Upper lobe of right lung (tissue), 1 donor: ENCODE data around the gene TYW3. TPM values are rescaled to one million over a fixed set of nuclear protein-coding genes. Genes with fewer than 3 reads are reported as not detected.
"Not testable (repeated sequence)": the region's sequence is repeated elsewhere in the genome, so short reads cannot be mapped to it uniquely, and the experiment has no call there.

ENCODE experiments used
- ATAC-seq: fragments of 200-7000 bp; cut with Tn5 transposase; one replicate; pipeline ENCODE4 v1.9.1; 2020; ENCODE audit warnings: mild to moderate bottlenecking, moderate library complexity
- DNase-seq: peaks from one replicate; pipeline ENCODE4 v3.0.0-alpha.2; 2020
- H3K27ac ChIP-seq: fragments of 200-600 bp; one replicate; pipeline ENCODE4 v1.8.0; 2022
- H3K27me3 ChIP-seq: fragments of 200-600 bp; one replicate; pipeline ENCODE4 v1.8.0; 2022; ENCODE audit warnings: mild to moderate bottlenecking
- H3K36me3 ChIP-seq: fragments of 200-600 bp; one replicate; pipeline ENCODE4 v1.8.0; 2022
- H3K4me1 ChIP-seq: fragments of 200-600 bp; one replicate; pipeline ENCODE4 v1.8.0; 2022
- H3K4me3 ChIP-seq: fragments of 200-600 bp; one replicate; pipeline ENCODE4 v1.8.0; 2022; ENCODE audit warnings: mild to moderate bottlenecking
- H3K9me3 ChIP-seq: fragments of 200-600 bp; one replicate; pipeline ENCODE4 v1.8.0; 2022
- CTCF ChIP-seq: fragments of 200-600 bp; IDR thresholded peaks from one replicate; pipeline ENCODE4 v1.8.0; 2022; ENCODE audit warnings: antibody characterized with exemption
- intact Hi-C: fragments of 100-400 bp; cut with DNase I; formaldehyde crosslinking; loops from one replicate; pipeline ENCODE4 v1.11.0; 2022
- total RNA-seq: library from RNA; stranded (reverse); fragmentation: NEBNext Ultra II Directional; extraction: Animal tissue kit (Norgen Biotek cat#: 25700); gene quantifications from one replicate; pipeline ENCODE4 v1.2.1, GENCODE V29; 2021
- donor health status: DM: no; HTN: yes; CAD: no; lungs with severe emphysema.

TYW3 gene
- total RNA-seq, 1 donor from 2014 or later = 18.4 TPM

- TF ChIP-seq CTCF = no peak
- Histone ChIP-seq H3K9me3 (no peaks in the 10 kb centered on the region), H3K4me1 (no peaks in the 10 kb centered on the region), H3K4me3 (no peak overlapping the region), H3K27ac (no peak overlapping the region), H3K27me3 (no peaks in the 10 kb centered on the region), H3K36me3 (peaks cover 62% of the 10 kb centered on the region)
- DNase-seq = no peak
- no peak for ATAC-seq
- intact Hi-C loops = no loop called here
These were observed 16.0 kb downstream of the TYW3 start for GRCh38 chr1:74748960-74749359.

- no peaks in the 10 kb centered on the region for H3K4me1 ChIP-seq
- intact Hi-C loops = no loop called here
- peaks cover 74% of the 10 kb centered on the region for H3K36me3 ChIP-seq
- H3K9me3 ChIP-seq = no peaks in the 10 kb centered on the region
- DNase-seq (no peak), ATAC-seq (no peak)
- H3K27me3 ChIP-seq = no peaks in the 10 kb centered on the region
- no peak overlapping the region for H3K4me3 ChIP-seq
- no peak for TF ChIP-seq CTCF
- H3K27ac ChIP-seq = no peak overlapping the region
These were observed 20.2 kb downstream of the TYW3 start for GRCh38 chr1:74753104-74753503.

GRCh38 chr1:74755475-74755874 is 22.5 kb downstream of the TYW3 start:
- intact Hi-C loops = no loop called here
- peaks cover 76% of the 10 kb centered on the region for H3K36me3 ChIP-seq
- H3K27me3 ChIP-seq = no peaks in the 10 kb centered on the region

GRCh38 chr1:74756650-74757049 is 23.7 kb downstream of the TYW3 start:
- H3K27ac ChIP-seq, H3K9me3 ChIP-seq, DNase-seq, H3K27me3 ChIP-seq, H3K4me1 ChIP-seq, intact Hi-C loops, ATAC-seq, H3K4me3 ChIP-seq: not testable (repeated sequence)
- peaks cover 76% of the 10 kb centered on the region for H3K36me3 ChIP-seq

More at GRCh38 chr1:74755475-74755874, 22.5 kb downstream of the TYW3 start:
- H3K27ac ChIP-seq = no peak overlapping the region
- H3K9me3 ChIP-seq = no peaks in the 10 kb centered on the region
- no peak overlapping the region for H3K4me3 ChIP-seq
- ATAC-seq = no peak
- TF ChIP-seq CTCF = no peak
- no peaks in the 10 kb centered on the region for H3K4me1 ChIP-seq
- no peak for DNase-seq

- H3K36me3 ChIP-seq = peaks cover 68% of the 10 kb centered on the region
- ATAC-seq (no peak), DNase-seq (no peak)
- H3K4me1 ChIP-seq = no peaks in the 10 kb centered on the region
- no peak overlapping the region for H3K27ac ChIP-seq
- no peaks in the 10 kb centered on the region for H3K9me3 ChIP-seq
- H3K4me3 ChIP-seq = no peak overlapping the region
- intact Hi-C loops = no loop called here
- no peak for TF ChIP-seq CTCF
- H3K27me3 ChIP-seq = no peaks in the 10 kb centered on the region
These were observed 30.9 kb downstream of the TYW3 start for GRCh38 chr1:74763807-74764206.

GRCh38 chr1:74766579-74766978 is 33.6 kb downstream of the TYW3 start:
- TF ChIP-seq CTCF = no peak
- H3K4me1 ChIP-seq = no peaks in the 10 kb centered on the region
- DNase-seq = no peak
- H3K4me3 ChIP-seq = no peak overlapping the region
- H3K9me3 ChIP-seq = no peaks in the 10 kb centered on the region
- no peaks in the 10 kb centered on the region for H3K27me3 ChIP-seq
- H3K36me3 ChIP-seq = peaks cover 43% of the 10 kb centered on the region
- intact Hi-C loops = no loop called here
- no peak for ATAC-seq
- no peak overlapping the region for H3K27ac ChIP-seq
